ENCODE results near the gene PDIA6.

- TF ChIP-seq CTCF (IDR thresholded peaks at IDR 0.05) (no peak), POLR2A (IDR thresholded peaks at IDR 0.05) (no peak)
Observed at GRCh38 chr2:10838734-10839133, 26.1 kb upstream of the PDIA6 start.

Measured in body of pancreas (tissue), 4 donors.